ENCODE data around the gene SNTB2. TPM values are rescaled to one million over a fixed set of nuclear protein-coding genes. Genes with fewer than 3 reads are reported as not detected.

Gene SNTB2
- total and polyA plus RNA-seq, 2 of the 13 experiments (the other 11 are each of a cell fraction or from before 2014, with no cell fraction given), result 11.5 to 19.2 TPM

- H3K9me3 ChIP-seq (ENCODE audit: low read length), result no peaks in the 10 kb centered on the region
- BruUV-seq (replicated peaks), result no TSS peak
- H3K9ac ChIP-seq (ENCODE audit: insufficient read depth, low read depth, low read length), result no peak overlapping the region
- intact Hi-C loops (cut with micrococcal nuclease; ENCODE audit: unreplicated experiment), result no loop called here
- H2AFZ ChIP-seq (ENCODE audit: low read length), result no peak overlapping the region
- no peak overlapping the region for H3K4me3 ChIP-seq (replicated peaks in 1 of 3; ENCODE audit: insufficient read depth in 1 of 3, low read depth in 2 of 3, low read length in 3 of 3)
- H3K36me3 ChIP-seq (replicated peaks in 1 of 2; ENCODE audit: control insufficient read depth in 1 of 2, insufficient read depth in 2 of 2, low read length in 2 of 2), result peaks cover 0 to 3% of the 10 kb centered on the region in 2 experiments; a peak in 2 of 5 replicates
- FAIRE-seq (no peak), ATAC-seq (no peak), DNase-seq (ENCODE audit: low spot score) (no peak)
- WGBS (ENCODE audit: low lambda C conversion rate), result 95% methylated on average over 12 of the region's 12 CpGs
- H3K4me1 ChIP-seq (ENCODE audit: insufficient read depth, low read length), result peaks cover 26% of the 10 kb centered on the region
- ChIA-PET POLR2A (no interaction called here), CTCF (ENCODE audit: low intra/inter-chr PET ratio, low total read pairs) (no interaction called here)
- H4K20me1 ChIP-seq (ENCODE audit: insufficient read depth, low read length), result 0 out of 2 replicates have a peak, but pooled peaks cover 4% of the 10 kb centered on the region
- in situ Hi-C loops (cut with HindIII; ENCODE audit: extremely low pct_ligation_motif_present, low pct_unique_long_range_greater_than_20kb), result no loop called here
- no peak overlapping the region for H3K4me2 ChIP-seq (ENCODE audit: low read depth, low read length)
- peaks cover 17% of the 10 kb centered on the region for H3K79me2 ChIP-seq (ENCODE audit: insufficient read depth, low read length)
- no peak overlapping the region for H3K27ac ChIP-seq (ENCODE audit: extremely low read length, insufficient read depth, low read length)
- H3K27me3 ChIP-seq (ENCODE audit: control insufficient read depth in 1 of 2, insufficient read depth in 2 of 2, low read length in 2 of 2), result no peaks in the 10 kb centered on the region
- TF ChIP-seq RBM22 (optimal IDR thresholded peaks at IDR 0.05; ENCODE audit: low read length), result peak; percentile 34
- no peak for TF ChIP-seq ZBTB39 (CRISPR knock-in tag; IDR thresholded peaks at IDR 0.05)
- TF ChIP-seq SKIL (CRISPR knock-in tag; IDR thresholded peaks at IDR 0.05; ENCODE audit: borderline replicate concordance), result no peak
- no peak for TF ChIP-seq SOX6 (IDR thresholded peaks at IDR 0.05)
- TF ChIP-seq SOX6 (CRISPR knock-in tag; IDR thresholded peaks at IDR 0.05), result no peak
- TF ChIP-seq ZNF263 (CRISPR knock-in tag; IDR thresholded peaks at IDR 0.05), result no peak
- TF ChIP-seq TFE3 (CRISPR knock-in tag; IDR thresholded peaks at IDR 0.05), result no peak
- TF ChIP-seq ZNF839 (CRISPR knock-in tag; IDR thresholded peaks at IDR 0.05; ENCODE audit: borderline replicate concordance), result no peak
- TF ChIP-seq ZBTB33 (CRISPR knock-in tag; IDR thresholded peaks at IDR 0.05), result no peak
- TF ChIP-seq NRL (CRISPR knock-in tag; IDR thresholded peaks at IDR 0.05; ENCODE audit: borderline replicate concordance), result peak; percentile 75; the same call in 1 of the 2 replicates
- 0 out of 2 replicates have a peak, but pooled peaks have one; percentile 3 for TF ChIP-seq ZNF362 (CRISPR knock-in tag; IDR thresholded peaks at IDR 0.05; ENCODE audit: borderline replicate concordance)
- TF ChIP-seq HDAC2 (CRISPR knock-in tag; IDR thresholded peaks at IDR 0.05), result no peak
- TF ChIP-seq ZNF34 (CRISPR knock-in tag; IDR thresholded peaks at IDR 0.05; ENCODE audit: borderline replicate concordance), result no peak
- TF ChIP-seq SNAI1 (CRISPR knock-in tag; IDR thresholded peaks at IDR 0.05; ENCODE audit: borderline replicate concordance), result no peak
- no peak for TF ChIP-seq NAIF1 (CRISPR knock-in tag; IDR thresholded peaks at IDR 0.05; ENCODE audit: borderline replicate concordance)
Observed at GRCh38 chr16:69309316-69309715, 122.4 kb downstream of the SNTB2 start.
